Body of pancreas (tissue), 4 donors: ENCODE results near the gene PACSIN2. TPM values are rescaled to one million over a fixed set of nuclear protein-coding genes. Genes with fewer than 3 reads are reported as not detected.

Experiments used
- ATAC-seq: fragments of 150-250 bp; one replicate; pipeline ENCODE4 v1.9.1; 2016
- DNase-seq, 4 donors: peaks; one replicate each; pipeline ENCODE4 v3.0.0-alpha.2; 2019
- H3K27ac ChIP-seq, 4 donors: fragments of 200-600 bp; sonication (generic); 1 replicate in 3 of 4; 2 replicates in 1 of 4; pipeline versions ENCODE4 v1.5.1 to v1.6.1; 2016 to 2019; ENCODE audit warnings: mild to moderate bottlenecking in 1 of 4, mixed read lengths in 1 of 4, moderate library complexity in 1 of 4
- H3K27me3 ChIP-seq, 2 donors: fragments of 200-600 bp; sonication (generic); one replicate each; pipeline ENCODE4 v1.6.0; 2016; ENCODE audit warnings: mild to moderate bottlenecking in 1 of 2
- H3K36me3 ChIP-seq, 2 donors: fragments of 200-600 bp; sonication (generic); replicated peaks in 1 of 2; 2 replicates each; pipeline ENCODE4 v1.5.1; 2016; ENCODE audit warnings: low read depth in 2 of 2; ENCODE audit not compliant: insufficient read depth in 1 of 2
- H3K4me1 ChIP-seq: fragments of 200-600 bp; sonication (generic); one replicate; pipeline ENCODE4 v1.6.0; 2016
- H3K4me3 ChIP-seq, 2 donors: fragments of 200-600 bp; sonication (generic); 1 replicate in 1 of 2; 2 replicates in 1 of 2; pipeline ENCODE4 v1.5.1; 2016 to 2019
- H3K9me3 ChIP-seq, 3 donors: fragments of 200-600 bp; sonication (generic); 1 replicate in 2 of 3; 2 replicates in 1 of 3; pipeline ENCODE4 v1.5.1; 2016
- POLR2A ChIP-seq, 3 donors: fragments of 450-650 bp; IDR thresholded peaks; one replicate each; pipeline ENCODE4 v1.6.1; 2016; ENCODE audit warnings: antibody characterized with exemption in 3 of 3, mild to moderate bottlenecking in 2 of 3
- WGBS, 2 donors: methylation state at CpG; one replicate each; pipeline ENCODE4 v1.1.5; 2017; 5-methylcytosine and 5-hydroxymethylcytosine counted together
- intact Hi-C: fragments of 100-400 bp; cut with DNase I; formaldehyde crosslinking; loops from one replicate; pipeline ENCODE4 v1.15.1; 2023
- total RNA-seq, 2 donors: library from RNA; depleted of rRNA; stranded (reverse); fragments of >200 nt; gene quantifications; one replicate each; pipeline ENCODE4 v1.1.0, GENCODE V29; 2016
- TF ChIP-seq, protein P1 (sequence below), 7 experiments: fragments of 450-650 bp in 4 of 7; fragments of 200-600 bp in 3 of 7; sonication (generic) in 3 of 7; IDR thresholded peaks; one replicate each; pipeline ENCODE4 v1.5.1; 2016 to 2019; ENCODE audit warnings: antibody characterized with exemption in 7 of 7

Gene PACSIN2
- total RNA-seq, 2 donors from 2014 or later, result 117 to 118 TPM

DNA sequence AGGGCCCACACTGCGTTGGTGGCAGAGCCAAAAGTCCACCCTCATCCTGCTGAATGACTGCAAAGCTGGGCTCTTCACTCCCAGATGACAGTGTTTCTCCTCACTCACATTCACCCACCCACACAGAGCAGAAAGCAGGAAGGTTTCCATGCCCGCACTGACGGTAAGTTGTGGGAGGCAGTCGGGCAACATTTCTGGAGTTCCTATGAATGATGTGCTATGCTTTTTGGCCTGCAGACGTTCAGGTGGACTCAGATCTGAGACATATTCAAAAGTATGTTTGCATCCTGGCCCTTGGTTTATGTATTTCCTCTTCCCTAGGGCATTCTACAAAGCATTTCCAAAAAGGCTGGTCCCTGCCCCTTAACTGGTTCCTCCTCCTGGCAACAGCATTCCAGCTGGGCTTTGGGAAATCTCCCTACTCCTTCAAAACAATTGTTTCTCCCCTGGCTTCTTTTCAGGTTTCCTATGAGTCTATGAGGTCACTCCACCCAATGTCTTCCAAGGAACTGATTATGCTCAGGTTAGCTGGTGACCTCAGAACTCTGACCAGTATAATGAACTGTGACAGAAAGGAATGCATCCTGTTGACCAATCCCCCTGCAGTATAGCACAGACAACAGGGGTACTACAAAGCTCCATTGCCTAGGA is 36.4 kb downstream of the PACSIN2 start:
- no peak for DNase-seq
- WGBS, 2 donors, result 15 to 16% methylated on average over 4 to 5 of the region's 5 CpGs
- Histone ChIP-seq H3K4me1 (peaks cover 39% of the 10 kb centered on the region), H3K36me3 (no peaks in the 10 kb centered on the region), H3K27me3 (no peaks in the 10 kb centered on the region), H3K27ac (peak overlapping the region; percentile 42 to 69 (median 58)), H3K4me3 (no peak overlapping the region), H3K9me3 (no peaks in the 10 kb centered on the region)
- TF ChIP-seq, protein P1, sequence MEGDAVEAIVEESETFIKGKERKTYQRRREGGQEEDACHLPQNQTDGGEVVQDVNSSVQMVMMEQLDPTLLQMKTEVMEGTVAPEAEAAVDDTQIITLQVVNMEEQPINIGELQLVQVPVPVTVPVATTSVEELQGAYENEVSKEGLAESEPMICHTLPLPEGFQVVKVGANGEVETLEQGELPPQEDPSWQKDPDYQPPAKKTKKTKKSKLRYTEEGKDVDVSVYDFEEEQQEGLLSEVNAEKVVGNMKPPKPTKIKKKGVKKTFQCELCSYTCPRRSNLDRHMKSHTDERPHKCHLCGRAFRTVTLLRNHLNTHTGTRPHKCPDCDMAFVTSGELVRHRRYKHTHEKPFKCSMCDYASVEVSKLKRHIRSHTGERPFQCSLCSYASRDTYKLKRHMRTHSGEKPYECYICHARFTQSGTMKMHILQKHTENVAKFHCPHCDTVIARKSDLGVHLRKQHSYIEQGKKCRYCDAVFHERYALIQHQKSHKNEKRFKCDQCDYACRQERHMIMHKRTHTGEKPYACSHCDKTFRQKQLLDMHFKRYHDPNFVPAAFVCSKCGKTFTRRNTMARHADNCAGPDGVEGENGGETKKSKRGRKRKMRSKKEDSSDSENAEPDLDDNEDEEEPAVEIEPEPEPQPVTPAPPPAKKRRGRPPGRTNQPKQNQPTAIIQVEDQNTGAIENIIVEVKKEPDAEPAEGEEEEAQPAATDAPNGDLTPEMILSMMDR (IDR thresholded peaks at IDR 0.05), result no peak
- TF ChIP-seq POLR2A (IDR thresholded peaks at IDR 0.05), result no peak
- peak; percentile 68 for ATAC-seq
- intact Hi-C loops, result no loop called here

DNA sequence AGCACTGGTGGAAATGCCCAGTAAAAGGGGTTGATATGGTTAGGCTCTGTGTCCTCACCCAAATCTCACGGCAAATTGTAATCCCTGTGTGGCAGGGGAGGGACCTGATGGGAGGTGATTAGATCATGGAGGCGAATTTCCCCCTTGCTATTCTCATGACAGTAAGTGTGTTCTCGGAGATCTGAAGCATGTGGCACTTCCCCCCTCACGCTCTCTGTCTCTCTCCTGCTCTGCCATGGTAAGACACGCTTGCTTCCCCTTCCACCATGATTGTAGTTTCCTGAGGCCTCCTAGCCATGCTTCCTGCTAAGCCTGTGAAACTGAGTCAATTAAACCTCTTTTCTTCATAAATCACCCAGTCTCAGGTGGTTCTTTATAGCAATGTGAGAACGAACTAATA is 37.4 kb downstream of the PACSIN2 start:
- intact Hi-C loops, result no loop called here
- Histone ChIP-seq H3K4me1 (peaks cover 49% of the 10 kb centered on the region), H3K9me3 (no peaks in the 10 kb centered on the region), H3K4me3 (no peak overlapping the region), H3K27me3 (no peaks in the 10 kb centered on the region), H3K27ac (peak overlapping the region in 3 of 4 donors; percentile 57 to 69 (median 60)), H3K36me3 (no peaks in the 10 kb centered on the region)
- TF ChIP-seq, protein P1 (IDR thresholded peaks at IDR 0.05), result no peak
- TF ChIP-seq POLR2A (IDR thresholded peaks at IDR 0.05), result no peak
- WGBS, 2 donors, result 61 to 92% methylated on average over 6 of the region's 6 CpGs
- no peak for ATAC-seq
- no peak for DNase-seq

DNA sequence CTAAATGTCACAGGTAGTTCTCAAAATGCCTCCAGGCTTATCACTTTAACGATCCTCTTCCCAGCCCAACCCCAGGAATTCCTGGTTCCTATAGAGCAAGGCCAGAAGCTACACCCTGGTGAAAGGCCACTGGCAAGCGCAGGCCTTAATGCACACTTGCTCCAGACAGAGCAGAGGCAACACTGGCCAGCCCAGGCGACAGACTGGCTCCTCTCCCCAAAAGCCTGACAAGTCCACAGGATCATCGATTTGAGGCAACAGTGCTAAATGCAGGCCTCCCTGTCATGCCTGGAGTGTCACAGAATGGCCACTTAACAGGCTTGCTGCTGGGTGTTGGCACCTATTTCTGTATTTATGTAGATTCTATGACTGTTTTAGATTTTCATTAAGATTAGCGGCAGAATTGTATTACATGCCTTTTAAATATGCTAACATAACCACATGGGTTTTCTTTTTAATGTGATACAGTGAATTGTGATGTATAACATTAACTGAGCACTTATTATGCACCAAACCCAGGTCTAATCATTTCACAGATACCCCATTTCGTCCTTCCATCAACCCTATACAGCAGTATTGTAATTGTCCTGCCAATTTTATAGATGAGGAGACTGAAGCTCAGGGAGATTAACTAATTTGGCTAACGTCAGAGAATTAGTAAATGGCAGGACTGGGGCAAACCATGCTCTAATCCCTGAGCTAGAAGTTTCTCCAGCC is 38.6 kb downstream of the PACSIN2 start:
- Histone ChIP-seq H3K27ac (peak overlapping the region in 2 of 4 donors; percentile 21 to 41), H3K4me1 (peaks cover 50% of the 10 kb centered on the region), H3K36me3 (no peaks in the 10 kb centered on the region), H3K27me3 (no peaks in the 10 kb centered on the region), H3K4me3 (no peak overlapping the region), H3K9me3 (no peaks in the 10 kb centered on the region)
- TF ChIP-seq POLR2A (IDR thresholded peaks at IDR 0.05), result no peak
- TF ChIP-seq, protein P1 (IDR thresholded peaks at IDR 0.05), result no peak
- WGBS, 2 donors, result 59 to 81% methylated on average over 6 to 7 of the region's 7 CpGs
- no peak for ATAC-seq
- intact Hi-C loops, result no loop called here
- no peak for DNase-seq

DNA sequence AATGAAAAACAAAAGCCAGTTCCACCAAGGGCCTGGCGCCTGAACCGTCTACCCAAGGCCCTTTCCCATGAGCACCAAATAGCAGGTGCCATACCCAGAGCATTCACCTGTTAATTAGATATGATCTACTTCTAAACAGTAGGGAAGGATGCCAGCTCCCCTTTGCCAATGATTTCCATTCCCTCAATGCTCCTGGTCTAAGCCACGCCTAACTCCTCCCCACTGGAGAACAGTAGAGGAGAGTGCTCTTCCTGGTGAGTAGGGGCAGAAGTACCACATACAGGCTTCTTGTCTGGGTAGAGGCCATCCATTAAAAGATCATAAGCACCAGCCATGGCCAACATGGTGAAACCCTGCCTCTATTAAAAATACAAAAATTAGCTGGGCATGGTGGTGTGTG is 40.7 kb downstream of the PACSIN2 start:
- Histone ChIP-seq H3K4me3 (no peak overlapping the region), H3K27ac (peak overlapping the region in 1 of 4 donors; percentile 24), H3K36me3 (no peaks in the 10 kb centered on the region), H3K27me3 (no peaks in the 10 kb centered on the region), H3K4me1 (peaks cover 60% of the 10 kb centered on the region), H3K9me3 (no peaks in the 10 kb centered on the region)
- intact Hi-C loops, result no loop called here
- peak in 1 of 4 donors; percentile 22 for DNase-seq
- WGBS, 2 donors, result 51 to 54% methylated on average over 3 of the region's 3 CpGs
- no peak for ATAC-seq
- TF ChIP-seq, protein P1 (IDR thresholded peaks at IDR 0.05), result no peak
- TF ChIP-seq POLR2A (IDR thresholded peaks at IDR 0.05), result no peak
